ENCODE results near the gene LEPROT.

Gene LEPROT

GRCh38 chr1:65412984-65413375 is 7.5 kb upstream of the LEPROT start:
- DNase-seq: no peak

GRCh38 chr1:65414538-65414937 is 5.9 kb upstream of the LEPROT start:
- DNase-seq: no peak

GRCh38 chr1:65416767-65417166 is 3.7 kb upstream of the LEPROT start:
- DNase-seq: no peak

GRCh38 chr1:65417729-65418128 is 2.7 kb upstream of the LEPROT start:
- no peak for DNase-seq

GRCh38 chr1:65418522-65419185 is 1.8 kb upstream of the LEPROT start:
- DNase-seq: no peak

- peak; percentile 98 for DNase-seq
Measured at GRCh38 chr1:65419681-65420589, 533 bp upstream of the LEPROT start.

- DNase-seq: peak; percentile 35
Measured at GRCh38 chr1:65421351-65422025, 1.0 kb downstream of the LEPROT start.

GRCh38 chr1:65422241-65423203 is 2.1 kb downstream of the LEPROT start:
- no peak for DNase-seq

GRCh38 chr1:65423884-65424572 is 3.6 kb downstream of the LEPROT start:
- DNase-seq: no peak

- no peak for DNase-seq
Measured at GRCh38 chr1:65424573-65424889, 4.1 kb downstream of the LEPROT start.

- DNase-seq: no peak
Measured at GRCh38 chr1:65425006-65425405, 4.5 kb downstream of the LEPROT start.

GRCh38 chr1:65425697-65426096 is 5.2 kb downstream of the LEPROT start:
- DNase-seq: no peak

GRCh38 chr1:65429078-65429477 is 8.6 kb downstream of the LEPROT start:
- no peak for DNase-seq

GRCh38 chr1:65429806-65430205 is 9.3 kb downstream of the LEPROT start:
- peak; percentile 5 for DNase-seq

- peak; percentile 9 for DNase-seq
Measured at GRCh38 chr1:65431111-65431705, 10.7 kb downstream of the LEPROT start.

GRCh38 chr1:65432918-65433317 is 12.4 kb downstream of the LEPROT start:
- DNase-seq: no peak

GRCh38 chr1:65434255-65434654 is 13.8 kb downstream of the LEPROT start:
- DNase-seq: no peak

- no peak for DNase-seq
Measured at GRCh38 chr1:65434760-65435159, 14.3 kb downstream of the LEPROT start.

GRCh38 chr1:65435987-65436386 is 15.5 kb downstream of the LEPROT start:
- DNase-seq: no peak

- no peak for DNase-seq
Measured at GRCh38 chr1:65437616-65438015, 17.1 kb downstream of the LEPROT start.

- DNase-seq: no peak
Measured at GRCh38 chr1:65440322-65440900, 19.9 kb downstream of the LEPROT start.

Measured in GDM1 (cell line).